Retinal pigment epithelial cell (primary cell): ENCODE results near the gene STON2.
"Not testable (repeated sequence)": the region's sequence is repeated elsewhere in the genome, so short reads cannot be mapped to it uniquely, and the experiment has no call there.

ENCODE experiments used
- DNase-seq: peaks from one replicate; pipeline ENCODE4 v3.0.0-alpha.2; 2010; ENCODE audit warnings: low read depth
- H3K4me3 ChIP-seq: 2 replicates; pipeline ENCODE4 v1.5.1; 2011; ENCODE audit warnings: mild to moderate bottlenecking, low read length, control low read depth, moderate library complexity
- TF ChIP-seq, protein P1 (sequence below): conservative IDR thresholded peaks from 2 replicates; pipeline ENCODE4 v1.5.1; 2011; ENCODE audit warnings: low read depth, low read length, control low read depth, inconsistent platforms

Gene STON2

DNA sequence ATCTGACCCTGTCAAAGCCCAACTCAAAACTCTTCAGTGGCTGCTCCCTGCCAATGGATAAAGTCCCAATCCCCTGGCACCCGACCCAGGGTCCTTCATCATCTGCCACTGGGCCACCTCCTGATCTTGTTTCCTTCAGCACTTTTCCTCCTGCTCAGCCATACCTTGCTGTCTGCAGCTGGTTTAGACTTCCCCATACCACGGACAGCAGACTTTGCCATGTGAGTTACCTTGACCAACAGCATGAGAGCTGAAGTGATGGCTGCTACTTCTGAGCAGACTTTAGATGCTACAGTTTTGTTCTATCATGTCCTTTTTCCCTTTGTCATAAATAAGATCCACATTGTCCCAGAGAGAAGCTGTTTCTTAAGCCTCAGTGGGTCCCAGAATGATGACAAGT lies 33.3 kb upstream of the STON2 start:
- no peak for DNase-seq
- no peak overlapping the region for H3K4me3 ChIP-seq
- TF ChIP-seq, protein P1, sequence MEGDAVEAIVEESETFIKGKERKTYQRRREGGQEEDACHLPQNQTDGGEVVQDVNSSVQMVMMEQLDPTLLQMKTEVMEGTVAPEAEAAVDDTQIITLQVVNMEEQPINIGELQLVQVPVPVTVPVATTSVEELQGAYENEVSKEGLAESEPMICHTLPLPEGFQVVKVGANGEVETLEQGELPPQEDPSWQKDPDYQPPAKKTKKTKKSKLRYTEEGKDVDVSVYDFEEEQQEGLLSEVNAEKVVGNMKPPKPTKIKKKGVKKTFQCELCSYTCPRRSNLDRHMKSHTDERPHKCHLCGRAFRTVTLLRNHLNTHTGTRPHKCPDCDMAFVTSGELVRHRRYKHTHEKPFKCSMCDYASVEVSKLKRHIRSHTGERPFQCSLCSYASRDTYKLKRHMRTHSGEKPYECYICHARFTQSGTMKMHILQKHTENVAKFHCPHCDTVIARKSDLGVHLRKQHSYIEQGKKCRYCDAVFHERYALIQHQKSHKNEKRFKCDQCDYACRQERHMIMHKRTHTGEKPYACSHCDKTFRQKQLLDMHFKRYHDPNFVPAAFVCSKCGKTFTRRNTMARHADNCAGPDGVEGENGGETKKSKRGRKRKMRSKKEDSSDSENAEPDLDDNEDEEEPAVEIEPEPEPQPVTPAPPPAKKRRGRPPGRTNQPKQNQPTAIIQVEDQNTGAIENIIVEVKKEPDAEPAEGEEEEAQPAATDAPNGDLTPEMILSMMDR = no peak

DNA sequence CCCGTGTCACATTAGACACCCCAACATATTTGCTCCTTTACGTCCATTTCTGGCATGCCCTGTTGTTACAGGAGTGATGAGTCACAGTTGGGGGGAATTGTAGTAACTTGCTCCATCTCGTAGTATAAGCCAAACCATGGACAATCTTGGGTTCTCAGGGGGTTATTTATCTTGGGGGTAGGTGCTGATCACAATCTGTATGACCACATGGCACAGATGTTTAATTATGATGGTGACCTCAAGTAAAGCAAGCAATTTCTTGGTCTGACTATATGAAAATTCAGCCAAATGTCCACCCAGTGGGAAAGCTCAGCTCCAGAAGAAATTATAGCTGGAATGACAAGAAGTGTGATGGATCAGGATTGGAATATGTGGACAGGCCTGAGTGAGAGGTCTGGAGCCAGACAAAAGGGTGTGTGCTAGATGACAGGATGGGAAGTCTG lies 32.1 kb upstream of the STON2 start:
- TF ChIP-seq, protein P1 = no peak
- no peak overlapping the region for H3K4me3 ChIP-seq
- DNase-seq = no peak

DNA sequence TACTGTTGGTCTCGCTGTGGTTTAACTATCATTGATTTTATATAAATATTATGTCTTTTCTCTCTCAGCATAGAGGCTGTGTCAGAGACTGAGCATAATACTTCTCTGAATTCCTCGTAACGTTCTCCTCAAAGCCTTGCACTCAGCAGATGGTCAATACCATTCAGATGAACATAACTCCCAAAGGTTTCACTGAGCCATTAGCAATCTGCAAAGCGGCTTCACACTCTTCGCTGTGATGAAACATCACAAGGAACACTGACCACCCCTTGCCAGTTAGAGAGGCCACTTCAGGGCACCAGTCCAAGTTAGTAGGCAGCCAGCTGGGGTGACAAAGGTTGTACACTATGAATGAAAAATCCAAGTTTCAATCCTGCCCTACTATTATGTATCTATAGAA lies 30.1 kb upstream of the STON2 start:
- H3K4me3 ChIP-seq = no peak overlapping the region
- TF ChIP-seq, protein P1 = no peak

DNA sequence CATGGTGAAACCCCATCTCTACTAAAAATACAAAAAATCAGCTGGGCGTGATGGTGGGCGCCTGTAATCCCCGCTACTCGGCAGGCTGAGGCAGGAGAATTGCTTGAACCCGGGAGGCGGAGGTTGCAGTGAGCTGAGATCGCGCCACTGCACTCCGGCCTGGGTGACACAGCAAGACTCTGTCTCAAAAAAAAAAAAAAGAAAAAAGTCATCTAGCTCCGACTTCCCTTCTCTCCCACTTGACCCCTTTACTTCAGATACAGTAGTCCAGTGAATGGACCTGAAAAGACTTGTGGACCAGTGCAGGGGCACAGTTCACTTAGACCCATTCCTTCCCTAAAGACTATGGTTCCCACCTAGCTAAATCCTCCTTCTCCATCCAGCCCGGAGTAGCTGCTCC lies 29.6 kb upstream of the STON2 start:
- DNase-seq, H3K4me3 ChIP-seq: not testable (repeated sequence)

More for the DNA sequence above, 30.1 kb upstream of the STON2 start:
- DNase-seq = no peak

DNA sequence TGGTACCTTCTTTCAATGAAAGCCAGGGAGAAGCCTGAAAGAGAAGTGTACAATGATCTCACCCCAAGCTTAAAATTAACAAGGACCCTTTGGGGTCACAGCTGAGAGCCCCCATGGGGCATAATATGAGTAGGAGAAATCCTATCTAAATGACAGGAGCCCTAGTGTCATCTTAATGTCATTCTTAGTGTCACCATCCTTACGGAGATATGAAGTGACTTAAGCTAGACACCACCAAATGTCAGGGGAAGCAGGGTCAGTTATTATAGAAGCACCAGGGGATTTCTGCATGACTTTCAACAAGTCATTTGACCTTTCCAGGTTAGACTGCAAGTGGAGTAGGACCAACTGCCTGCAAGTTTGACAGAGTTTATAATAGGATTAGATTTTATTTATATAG lies 28.9 kb upstream of the STON2 start:
- TF ChIP-seq, protein P1 = no peak
- no peak overlapping the region for H3K4me3 ChIP-seq
- no peak for DNase-seq

DNA sequence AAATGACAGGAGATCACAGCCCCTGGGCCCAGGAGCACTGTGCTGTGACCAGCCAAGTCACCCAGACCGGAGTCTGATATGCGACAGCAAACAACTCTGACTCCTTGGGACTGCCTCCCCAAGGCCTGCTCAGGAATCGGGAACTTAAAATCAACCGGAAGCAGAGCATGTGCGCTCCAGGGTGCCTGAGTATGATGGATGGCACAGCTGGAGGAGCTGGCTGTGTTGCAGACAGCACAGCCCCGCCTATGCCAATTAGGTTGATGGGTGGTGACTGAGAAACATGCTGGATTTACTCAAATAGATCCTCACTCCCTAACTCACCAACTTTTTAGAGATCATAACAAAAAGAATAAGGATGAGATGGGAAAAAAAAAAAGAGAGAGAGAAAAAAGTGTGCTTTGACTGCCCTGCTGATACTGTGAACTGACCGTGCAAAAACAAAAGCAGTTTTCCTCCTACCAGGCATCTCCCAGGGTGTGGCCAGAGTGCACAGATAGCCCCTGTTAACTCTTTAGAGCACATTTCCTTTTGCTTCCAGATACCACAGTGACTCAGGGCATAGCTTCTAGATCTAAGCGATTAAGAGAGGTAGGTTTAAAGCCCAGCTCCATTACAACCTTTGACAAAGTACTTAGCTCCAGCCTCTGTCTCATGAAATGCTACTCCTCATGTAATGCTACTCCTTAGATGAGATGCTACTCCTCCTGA lies 27.4 kb upstream of the STON2 start:
- DNase-seq = no peak
- TF ChIP-seq, protein P1 = no peak
- H3K4me3 ChIP-seq = no peak overlapping the region

DNA sequence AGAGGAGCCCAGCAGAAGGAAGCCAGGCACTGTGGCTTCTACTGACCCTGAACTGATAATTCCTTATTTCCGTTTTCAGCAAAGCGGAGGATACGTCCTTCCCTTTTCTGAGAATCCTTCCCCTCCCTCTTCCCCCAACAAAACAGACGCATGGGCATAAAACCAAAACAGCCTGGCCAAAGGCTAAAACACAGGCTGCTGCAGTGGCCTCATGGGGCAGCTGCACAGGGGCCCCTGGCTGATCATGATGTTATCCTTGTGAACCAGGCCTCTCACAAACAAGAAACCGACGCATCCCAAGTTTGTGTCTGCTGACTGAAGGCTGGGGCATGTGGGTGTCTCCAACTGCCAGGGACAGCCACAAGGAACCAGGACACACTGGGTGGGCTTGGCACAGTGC lies 23.4 kb upstream of the STON2 start:
- no peak overlapping the region for H3K4me3 ChIP-seq
- DNase-seq = no peak
- TF ChIP-seq, protein P1 = no peak
